RWPE2 (cell line): Measurements from ENCODE around the gene MMP17.
"Not testable (repeated sequence)": the region's sequence is repeated elsewhere in the genome, so short reads cannot be mapped to it uniquely, and the experiment has no call there.

Source experiments
- ATAC-seq: fragments of 200-7000 bp; cut with Tn5 transposase; 3 replicates; pipeline ENCODE4 v1.9.1; 2021; ENCODE audit warnings: low read depth
- DNase-seq: peaks from one replicate; pipeline ENCODE4 v3.0.0-alpha.2; 2020; ENCODE audit warnings: low spot score
- H3K27ac ChIP-seq: fragments of 450-650 bp; 2 replicates; pipeline ENCODE4 v1.5.1; 2017; ENCODE audit warnings: mild to moderate bottlenecking; ENCODE audit not compliant: poor library complexity, severe bottlenecking
- H3K27me3 ChIP-seq: fragments of 250-450 bp; sonication (Bioruptor Pico); 2 replicates; pipeline ENCODE4 v1.5.1; 2021; ENCODE audit warnings: mild to moderate bottlenecking, moderate library complexity; ENCODE audit not compliant: insufficient read depth, poor library complexity, severe bottlenecking
- H3K36me3 ChIP-seq: fragments of 250-450 bp; sonication (Bioruptor Pico); 2 replicates; pipeline ENCODE4 v1.5.1; 2020; ENCODE audit warnings: low read depth, mild to moderate bottlenecking, moderate library complexity
- H3K4me1 ChIP-seq: fragments of 250-450 bp; sonication (Bioruptor Pico); 2 replicates; pipeline ENCODE4 v1.5.1; 2021; ENCODE audit warnings: mild to moderate bottlenecking, moderate library complexity; ENCODE audit not compliant: insufficient read depth, poor library complexity, severe bottlenecking
- H3K4me3 ChIP-seq: fragments of 250-450 bp; sonication (Bioruptor Pico); 2 replicates; pipeline ENCODE4 v1.5.1; 2021; ENCODE audit warnings: mild to moderate bottlenecking, moderate library complexity; ENCODE audit not compliant: severe bottlenecking
- H3K9me3 ChIP-seq: fragments of 250-450 bp; sonication (Bioruptor Pico); 2 replicates; pipeline ENCODE4 v1.5.1; 2021; ENCODE audit warnings: mild to moderate bottlenecking, moderate library complexity; ENCODE audit not compliant: severe bottlenecking
- CTCF ChIP-seq: fragments of 450-650 bp; IDR thresholded peaks from one replicate; pipeline ENCODE4 v1.5.1; 2017; ENCODE audit warnings: mild to moderate bottlenecking, moderate library complexity; ENCODE audit not compliant: poor library complexity, severe bottlenecking

The MMP17 gene

GRCh38 chr12:131883521-131883900, 55.3 kb downstream of the MMP17 start:
- Histone ChIP-seq H3K27ac (peak overlapping the region; percentile 26), H3K27me3 (no peaks in the 10 kb centered on the region), H3K36me3 (no peaks in the 10 kb centered on the region), H3K4me3 (no peak overlapping the region), H3K9me3 (no peaks in the 10 kb centered on the region), H3K4me1 (peaks cover 4% of the 10 kb centered on the region)
- ATAC-seq (peak; percentile 48; the same call in 1 of the 3 replicates), DNase-seq (no peak)
- TF ChIP-seq CTCF, result no peak

- H3K9me3 ChIP-seq, H3K36me3 ChIP-seq, H3K27ac ChIP-seq, H3K4me3 ChIP-seq, DNase-seq, H3K27me3 ChIP-seq, ATAC-seq, H3K4me1 ChIP-seq: not testable (repeated sequence)
Observed at GRCh38 chr12:131885076-131885475, 56.9 kb downstream of the MMP17 start.

- DNase-seq (no peak), ATAC-seq (no peak)
- Histone ChIP-seq H3K4me1 (peaks cover 4% of the 10 kb centered on the region), H3K27me3 (no peaks in the 10 kb centered on the region), H3K4me3 (no peak overlapping the region), H3K36me3 (no peaks in the 10 kb centered on the region), H3K9me3 (no peaks in the 10 kb centered on the region), H3K27ac (no peak overlapping the region)
- TF ChIP-seq CTCF, result no peak
Observed at GRCh38 chr12:131885543-131886057, 57.4 kb downstream of the MMP17 start.

- H3K27me3 ChIP-seq, H3K27ac ChIP-seq, H3K36me3 ChIP-seq, ATAC-seq, DNase-seq, H3K9me3 ChIP-seq, H3K4me1 ChIP-seq, H3K4me3 ChIP-seq: not testable (repeated sequence)
Observed at GRCh38 chr12:131891722-131892121, 63.5 kb downstream of the MMP17 start.

GRCh38 chr12:131892711-131893604, 64.8 kb downstream of the MMP17 start:
- no peak overlapping the region for H3K27ac ChIP-seq
- H3K36me3 ChIP-seq, result peaks cover 8% of the 10 kb centered on the region; the same call in 1 of the 2 replicates
- no peaks in the 10 kb centered on the region for H3K27me3 ChIP-seq
- DNase-seq, result no peak
- no peak for TF ChIP-seq CTCF
- no peaks in the 10 kb centered on the region for H3K9me3 ChIP-seq
- no peak overlapping the region for H3K4me3 ChIP-seq
- no peak for ATAC-seq
- peaks cover 2% of the 10 kb centered on the region for H3K4me1 ChIP-seq
